ENCODE results near the gene APLP2.

Gene APLP2

GRCh38 chr11:130145311-130145812 is 75.7 kb downstream of the APLP2 start:
- no peak overlapping the region for H3K4me3 ChIP-seq (ENCODE audit: low read depth, low read length)
- TF ChIP-seq POLR2A (IDR thresholded peaks at IDR 0.05; ENCODE audit: extremely low read depth, insufficient read length): no peak
- TF ChIP-seq CTCF (IDR thresholded peaks at IDR 0.05; ENCODE audit: low read depth, low read length): no peak
- TF ChIP-seq MAX (IDR thresholded peaks at IDR 0.05; ENCODE audit: low read depth, low read length): no peak
- no peak for TF ChIP-seq MYC (IDR thresholded peaks at IDR 0.05; ENCODE audit: low read depth, low read length)
- no peak for DNase-seq (ENCODE audit: low read depth)

GRCh38 chr11:130145975-130146776 is 76.5 kb downstream of the APLP2 start:
- DNase-seq (ENCODE audit: low read depth): no peak
- no peak for TF ChIP-seq MAX (IDR thresholded peaks at IDR 0.05; ENCODE audit: low read depth, low read length)
- TF ChIP-seq POLR2A (IDR thresholded peaks at IDR 0.05; ENCODE audit: extremely low read depth, insufficient read length): no peak
- TF ChIP-seq MYC (IDR thresholded peaks at IDR 0.05; ENCODE audit: low read depth, low read length): no peak
- no peak for TF ChIP-seq CTCF (IDR thresholded peaks at IDR 0.05; ENCODE audit: low read depth, low read length)
- H3K4me3 ChIP-seq (ENCODE audit: low read depth, low read length): no peak overlapping the region

DNA sequence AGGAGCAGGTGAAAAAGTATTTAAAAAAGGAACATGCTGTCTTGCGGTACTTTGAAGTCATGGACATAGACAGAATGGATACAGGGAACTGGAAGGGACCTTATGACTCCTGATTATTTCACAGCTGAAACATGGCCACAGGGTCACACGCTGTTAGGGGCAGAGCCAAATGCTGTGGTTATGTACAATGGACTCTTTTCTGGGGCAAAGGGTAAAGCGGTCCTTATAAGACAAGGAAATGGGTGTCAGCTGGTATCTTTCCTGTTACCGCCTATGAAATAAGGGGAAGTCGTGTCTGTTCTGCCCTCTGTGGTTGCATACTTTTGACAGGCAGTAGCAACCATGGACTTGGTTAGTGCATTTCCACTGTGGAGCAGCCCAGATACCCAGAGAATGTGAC is 77.1 kb downstream of the APLP2 start:
- no peak for TF ChIP-seq POLR2A (IDR thresholded peaks at IDR 0.05; ENCODE audit: extremely low read depth, insufficient read length)
- TF ChIP-seq MYC (IDR thresholded peaks at IDR 0.05; ENCODE audit: low read depth, low read length): 0 out of 2 replicates have a peak, but pooled peaks have one; percentile 15
- peak; percentile 57; the same call in 1 of the 2 replicates for TF ChIP-seq MAX (IDR thresholded peaks at IDR 0.05; ENCODE audit: low read depth, low read length)
- TF ChIP-seq CTCF (IDR thresholded peaks at IDR 0.05; ENCODE audit: low read depth, low read length): peak; percentile 8
- DNase-seq (ENCODE audit: low read depth): peak; percentile 91
- no peak overlapping the region for H3K4me3 ChIP-seq (ENCODE audit: low read depth, low read length)

- DNase-seq (ENCODE audit: low read depth): no peak
- TF ChIP-seq MYC (IDR thresholded peaks at IDR 0.05; ENCODE audit: low read depth, low read length) (no peak), MAX (IDR thresholded peaks at IDR 0.05; ENCODE audit: low read depth, low read length) (no peak), CTCF (IDR thresholded peaks at IDR 0.05; ENCODE audit: low read depth, low read length) (no peak), POLR2A (IDR thresholded peaks at IDR 0.05; ENCODE audit: extremely low read depth, insufficient read length) (no peak)
- no peak overlapping the region for H3K4me3 ChIP-seq (ENCODE audit: low read depth, low read length)
These were observed 79.2 kb downstream of the APLP2 start for GRCh38 chr11:130148796-130149326.

GRCh38 chr11:130150790-130151189 is 81.1 kb downstream of the APLP2 start:
- TF ChIP-seq MYC (IDR thresholded peaks at IDR 0.05; ENCODE audit: low read depth, low read length): no peak
- no peak for TF ChIP-seq POLR2A (IDR thresholded peaks at IDR 0.05; ENCODE audit: extremely low read depth, insufficient read length)
- TF ChIP-seq CTCF (IDR thresholded peaks at IDR 0.05; ENCODE audit: low read depth, low read length): no peak
- no peak for TF ChIP-seq MAX (IDR thresholded peaks at IDR 0.05; ENCODE audit: low read depth, low read length)
- no peak overlapping the region for H3K4me3 ChIP-seq (ENCODE audit: low read depth, low read length)
- DNase-seq (ENCODE audit: low read depth): no peak
